GM18868 (cell line): Measurements from ENCODE around the gene NKD2.
"Not testable (repeated sequence)": the region's sequence is repeated elsewhere in the genome, so short reads cannot be mapped to it uniquely, and the experiment has no call there.

Source experiments
- ATAC-seq: cut with Tn5 transposase; IDR thresholded peaks from one replicate; pipeline ENCODE4 v1.9.1; 2021; ENCODE audit warnings: mild to moderate bottlenecking, moderate library complexity; ENCODE audit not compliant: unreplicated experiment

NKD2 gene

DNA sequence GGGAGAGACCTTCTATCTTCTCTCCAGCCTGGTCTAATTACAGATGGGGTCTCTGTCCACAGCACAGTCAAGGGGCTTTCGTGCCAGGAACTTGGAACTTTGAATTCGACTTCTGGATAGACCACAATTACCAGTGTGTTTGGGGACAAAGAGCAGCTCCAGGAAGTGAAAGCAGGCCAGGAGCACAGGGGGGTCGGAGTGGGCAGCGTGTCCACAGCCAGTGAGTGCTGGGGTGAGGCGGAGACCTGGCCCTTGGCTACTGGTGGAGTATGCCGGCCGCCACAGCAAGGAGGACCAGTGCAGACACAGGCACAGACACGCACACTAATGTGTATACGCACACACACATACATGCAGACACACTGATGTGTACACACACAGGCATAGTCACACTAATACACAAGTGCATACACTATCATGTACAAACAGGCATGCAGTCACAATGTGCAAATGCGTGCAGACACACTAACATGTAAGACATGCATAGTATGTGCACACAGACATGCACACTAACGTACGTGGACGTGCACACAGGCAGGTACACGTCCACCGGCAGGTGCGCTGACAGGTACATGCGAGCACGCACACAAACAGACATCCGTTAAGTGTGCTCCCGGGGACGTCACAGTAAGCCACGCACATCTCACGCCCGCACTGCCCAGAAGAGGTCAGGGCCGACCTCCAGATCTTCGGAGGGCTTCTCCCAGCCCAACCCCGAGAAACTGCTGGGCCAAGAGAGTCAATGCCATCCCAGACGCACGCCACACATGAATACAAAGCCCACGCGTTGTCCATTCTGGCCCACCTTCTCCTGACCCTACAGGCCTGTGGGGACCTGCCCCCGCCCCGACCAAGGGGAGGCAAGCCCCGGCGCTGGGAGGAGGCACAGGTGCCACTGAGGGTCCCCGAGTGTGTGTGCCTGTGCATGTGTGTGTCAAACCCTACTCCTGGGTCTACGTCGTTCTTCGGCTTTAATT lies 46.5 kb downstream of the NKD2 start:
- ATAC-seq: no peak

DNA sequence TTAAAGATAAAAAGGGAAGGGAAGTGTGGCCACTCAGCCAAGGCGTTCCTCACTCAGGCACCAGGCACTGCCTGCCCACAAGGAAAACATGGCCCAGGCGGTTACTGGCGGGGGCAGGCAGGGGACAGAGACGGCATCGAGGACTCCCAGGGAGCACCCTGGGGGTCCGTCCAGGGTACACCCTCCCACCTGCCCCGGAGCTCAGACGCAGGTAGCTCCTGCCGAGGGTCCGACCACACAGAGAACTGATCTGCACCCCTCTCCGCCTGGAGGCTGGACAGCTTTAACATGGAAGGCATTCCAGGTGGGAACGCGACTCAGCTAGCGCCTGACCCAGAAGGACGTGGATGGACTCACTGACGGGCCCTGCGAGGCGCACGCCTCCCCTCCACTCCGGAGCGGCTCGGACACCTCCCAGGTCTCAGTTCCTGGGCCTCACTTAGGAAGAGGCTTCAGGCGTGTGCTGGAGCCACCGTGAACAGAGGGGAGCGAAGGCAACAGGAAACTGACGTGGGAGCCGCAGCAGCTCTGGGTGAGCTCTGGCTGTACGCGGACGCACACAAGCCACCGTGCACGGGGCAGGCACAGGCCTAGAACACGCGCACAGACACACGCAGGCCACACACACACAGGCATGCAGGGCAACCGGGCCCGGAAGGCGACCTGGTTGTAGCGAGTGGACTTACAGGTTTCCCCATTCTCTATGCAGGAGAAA lies 47.5 kb downstream of the NKD2 start:
- no peak for ATAC-seq

DNA sequence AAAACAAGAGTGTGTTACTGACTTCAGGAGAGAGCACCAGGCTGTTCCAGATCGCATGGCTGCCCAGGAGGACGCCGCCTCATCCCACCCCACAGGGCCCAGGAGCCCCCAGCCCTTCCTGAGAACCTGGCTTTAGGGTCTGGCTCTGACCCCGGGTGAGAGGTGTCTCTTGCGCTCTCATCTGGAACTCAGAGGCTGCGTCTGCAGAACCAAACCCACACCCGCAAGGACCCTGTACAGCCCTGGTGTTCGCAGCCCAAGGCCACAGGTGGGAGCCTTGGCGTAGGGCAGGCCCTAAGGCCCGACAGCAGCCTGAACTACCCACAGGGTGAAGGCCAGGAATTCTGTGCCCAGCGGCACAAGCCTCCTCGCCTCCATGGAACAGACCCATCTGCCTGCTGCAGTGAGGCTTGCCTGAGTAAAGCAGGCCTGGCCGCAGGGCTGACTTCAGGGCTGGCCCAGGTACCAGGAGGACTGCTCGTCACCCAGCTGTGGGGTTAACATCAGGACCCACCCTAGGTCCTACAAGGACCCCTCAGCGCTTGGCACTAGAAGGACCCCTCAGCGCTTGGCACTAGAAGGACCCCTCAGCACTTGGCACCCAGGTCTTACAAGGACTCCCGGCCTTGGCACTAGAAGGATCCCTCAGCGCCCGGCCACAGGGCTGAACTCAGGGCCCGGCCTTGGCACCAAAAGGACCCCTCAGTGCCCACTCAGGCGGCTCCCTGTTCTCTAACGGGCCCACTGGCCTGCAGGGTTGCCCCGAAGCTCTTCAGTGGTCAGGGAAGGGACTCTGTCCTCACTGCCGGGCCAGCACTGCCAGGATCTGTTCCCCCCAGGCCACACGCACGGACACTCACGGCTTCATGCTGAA lies 48.2 kb downstream of the NKD2 start:
- ATAC-seq: no peak

DNA sequence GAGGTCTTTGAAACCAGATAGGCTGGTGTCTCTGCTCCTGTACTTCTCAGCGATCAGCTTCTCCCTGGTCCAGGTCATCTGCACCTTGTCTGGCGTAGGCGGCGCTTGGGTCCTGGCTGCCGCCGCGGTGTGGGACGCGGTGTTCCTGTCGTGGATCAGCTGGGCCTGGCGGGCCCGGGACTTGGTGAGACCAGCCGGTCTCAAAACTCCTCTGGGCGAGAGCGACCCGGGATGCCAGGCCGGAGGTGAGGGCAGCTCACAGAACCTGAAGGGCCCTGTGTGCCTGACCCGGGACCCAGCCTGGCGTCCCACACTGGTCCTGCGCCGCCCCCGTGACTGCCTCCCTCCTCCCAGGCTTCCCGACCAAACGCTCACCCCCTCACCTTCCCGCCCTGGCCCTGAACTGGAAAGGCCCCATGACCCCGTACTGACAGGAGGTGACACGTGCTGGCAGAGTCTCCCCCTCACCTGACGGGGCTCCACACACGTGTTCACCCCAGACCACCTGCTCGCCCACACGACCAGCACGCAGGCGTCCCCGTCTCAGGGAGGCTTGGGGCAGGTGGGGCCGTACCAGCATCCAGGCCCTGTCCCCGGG lies 49.0 kb downstream of the NKD2 start:
- no peak for ATAC-seq

DNA sequence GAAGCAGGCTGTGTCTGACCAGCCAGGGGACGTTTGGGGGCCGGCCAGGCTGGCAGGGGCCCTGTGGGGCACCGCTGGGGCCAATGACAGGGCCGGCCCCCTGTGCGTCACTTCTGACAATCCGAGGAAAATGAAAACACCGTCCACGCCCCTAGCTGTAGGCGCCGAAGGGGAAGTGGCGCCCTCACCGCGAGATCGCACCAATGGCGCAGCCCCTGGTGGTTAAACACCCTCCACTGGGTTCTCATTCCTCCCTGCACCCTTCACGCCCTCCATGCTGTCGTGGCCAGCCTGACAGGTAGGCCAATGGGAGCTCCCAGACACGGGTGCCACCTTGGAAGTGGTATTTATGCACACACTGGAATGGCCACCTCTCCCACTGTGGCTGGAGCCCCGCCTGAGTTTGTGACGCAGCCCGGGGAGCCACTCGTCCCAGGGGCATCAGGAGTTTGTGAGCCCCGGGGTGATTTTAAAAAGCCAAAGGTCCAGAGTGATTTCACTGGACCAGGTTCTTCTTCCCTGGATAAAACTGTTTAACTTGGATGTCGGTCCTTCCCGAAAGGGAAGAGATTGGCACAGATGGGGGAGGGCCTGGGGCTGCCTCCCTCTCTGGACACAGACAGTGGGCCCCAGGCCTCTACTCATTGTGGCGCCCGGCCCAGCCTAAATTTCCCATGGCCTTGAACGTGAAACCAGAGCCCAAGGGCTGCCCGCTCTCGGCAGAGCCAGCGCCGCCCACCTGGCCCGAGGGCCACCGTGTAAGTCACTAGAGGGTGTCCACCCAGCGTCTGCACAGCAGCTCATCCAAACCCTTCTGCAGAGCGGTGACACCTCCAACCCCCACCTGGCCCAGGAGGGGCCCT lies 49.7 kb downstream of the NKD2 start:
- ATAC-seq: no peak

DNA sequence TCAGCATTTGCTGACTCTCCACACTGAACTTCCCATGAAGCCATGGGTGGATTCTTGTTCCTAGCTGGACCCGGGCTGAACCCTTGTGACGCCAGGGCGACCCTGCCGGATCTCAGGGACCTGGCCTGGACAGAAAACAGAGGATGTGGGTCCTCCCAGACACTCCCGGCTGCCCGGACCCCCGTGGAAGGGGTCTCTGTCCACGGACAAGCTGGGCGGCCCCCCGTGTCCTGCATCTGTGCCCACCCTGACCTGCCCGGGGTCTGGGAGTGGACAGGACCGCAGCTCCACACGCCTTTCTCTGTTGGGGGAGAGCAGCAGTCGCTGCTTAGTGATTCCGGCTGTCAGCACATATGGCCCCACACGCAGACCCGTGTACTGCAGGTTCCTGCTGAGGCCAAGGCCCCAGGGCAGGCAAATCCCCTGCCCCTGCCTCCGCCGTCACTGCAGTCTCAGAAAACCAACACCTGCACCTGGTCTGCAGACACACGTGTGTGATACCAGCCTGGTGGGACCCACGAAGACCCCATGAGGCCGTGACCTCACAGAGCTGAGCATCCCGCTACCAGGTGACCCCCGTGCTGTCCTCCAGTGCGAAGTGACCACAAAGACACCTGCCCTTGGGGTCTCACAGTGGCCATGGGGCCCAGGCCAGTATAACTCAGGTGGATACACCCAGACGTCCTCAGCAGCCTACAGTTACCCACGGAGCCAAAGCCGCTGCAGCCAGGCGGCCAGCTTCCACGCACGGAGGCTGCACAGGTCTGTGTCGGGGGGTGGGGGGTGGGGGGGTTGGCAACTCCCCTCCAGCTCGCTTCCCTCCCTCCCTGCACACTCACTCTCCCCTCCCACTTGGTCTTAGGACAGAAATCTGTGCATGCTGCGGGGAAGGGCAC lies 50.6 kb downstream of the NKD2 start:
- ATAC-seq: no peak

DNA sequence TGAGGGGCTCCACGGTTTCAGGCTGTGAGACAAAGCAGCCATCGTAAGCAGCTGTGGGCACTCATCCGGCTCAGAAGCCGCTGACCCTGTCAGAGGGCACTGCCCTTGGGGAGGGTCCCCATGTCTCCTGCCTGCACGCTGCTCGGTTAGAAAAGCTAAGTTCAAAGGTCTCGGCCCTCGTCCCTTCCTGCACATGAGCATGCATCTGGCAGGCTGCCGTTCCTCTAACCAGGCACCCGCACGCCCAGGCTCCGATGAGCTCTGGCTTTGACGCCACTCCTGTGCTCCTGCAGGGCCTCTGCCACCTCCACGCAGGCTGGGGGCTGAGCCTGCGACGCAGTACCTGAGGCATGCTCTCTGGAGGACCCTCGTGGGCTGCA lies 51.3 kb downstream of the NKD2 start:
- no peak for ATAC-seq

DNA sequence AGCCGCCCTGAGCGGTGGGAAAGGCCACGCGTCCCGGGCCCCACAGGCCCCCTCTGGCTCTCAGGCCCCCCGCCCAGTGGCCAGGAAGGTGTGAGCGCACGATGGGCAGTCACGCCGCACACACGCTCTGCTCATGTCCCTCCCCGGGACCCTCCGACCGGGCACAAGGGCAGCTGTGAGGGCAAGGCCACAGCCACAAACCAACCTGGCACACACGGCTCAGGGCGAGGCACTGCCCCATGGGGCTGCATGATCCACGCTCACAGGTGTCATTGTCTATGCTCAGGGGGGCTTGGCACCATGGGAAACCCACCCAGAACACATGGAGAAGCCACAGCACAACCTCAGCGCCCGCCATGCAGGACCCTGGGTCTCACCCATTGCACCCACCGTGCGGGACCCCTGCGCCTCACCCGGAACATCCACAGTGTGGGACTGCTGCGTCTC lies 52.0 kb downstream of the NKD2 start:
- no peak for ATAC-seq

DNA sequence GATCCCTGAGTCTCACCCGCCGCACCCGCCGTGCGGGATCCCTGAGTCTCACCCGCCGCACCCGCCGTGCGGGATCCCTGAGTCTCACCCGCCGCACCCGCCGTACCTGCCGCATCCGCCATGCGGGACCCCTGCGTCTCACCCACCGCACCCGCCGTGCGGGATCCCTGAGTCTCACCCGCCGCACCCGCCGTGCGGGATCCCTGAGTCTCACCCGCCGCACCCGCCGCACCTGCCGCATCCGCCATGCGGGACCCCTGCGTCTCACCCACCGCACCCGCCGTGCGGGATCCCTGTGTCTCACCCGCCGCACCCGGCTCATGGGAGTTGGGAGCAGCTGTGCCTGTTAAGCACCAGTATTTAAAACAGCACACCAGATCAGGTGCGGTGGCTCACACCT lies 52.7 kb downstream of the NKD2 start:
- not testable (repeated sequence) for ATAC-seq

DNA sequence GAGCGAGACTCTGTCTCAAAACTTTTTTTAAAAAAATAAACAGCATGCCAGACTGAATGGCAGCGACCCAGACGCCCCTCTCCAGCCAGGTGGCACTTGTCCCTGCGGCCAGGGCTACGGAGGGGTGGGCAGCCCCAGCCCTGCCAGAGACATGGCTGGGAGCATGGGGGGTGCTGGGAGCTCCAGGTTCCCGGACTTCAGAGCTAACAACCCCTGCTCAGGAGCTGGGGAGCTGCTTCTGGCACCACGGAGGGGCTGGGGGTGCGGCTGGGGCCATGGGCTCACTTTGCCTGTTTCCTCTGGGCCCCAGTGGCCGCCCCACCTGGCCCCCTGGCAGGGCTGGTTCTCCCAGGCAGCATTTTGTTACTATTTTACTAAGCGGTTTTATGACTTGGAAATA lies 53.3 kb downstream of the NKD2 start:
- ATAC-seq: no peak

DNA sequence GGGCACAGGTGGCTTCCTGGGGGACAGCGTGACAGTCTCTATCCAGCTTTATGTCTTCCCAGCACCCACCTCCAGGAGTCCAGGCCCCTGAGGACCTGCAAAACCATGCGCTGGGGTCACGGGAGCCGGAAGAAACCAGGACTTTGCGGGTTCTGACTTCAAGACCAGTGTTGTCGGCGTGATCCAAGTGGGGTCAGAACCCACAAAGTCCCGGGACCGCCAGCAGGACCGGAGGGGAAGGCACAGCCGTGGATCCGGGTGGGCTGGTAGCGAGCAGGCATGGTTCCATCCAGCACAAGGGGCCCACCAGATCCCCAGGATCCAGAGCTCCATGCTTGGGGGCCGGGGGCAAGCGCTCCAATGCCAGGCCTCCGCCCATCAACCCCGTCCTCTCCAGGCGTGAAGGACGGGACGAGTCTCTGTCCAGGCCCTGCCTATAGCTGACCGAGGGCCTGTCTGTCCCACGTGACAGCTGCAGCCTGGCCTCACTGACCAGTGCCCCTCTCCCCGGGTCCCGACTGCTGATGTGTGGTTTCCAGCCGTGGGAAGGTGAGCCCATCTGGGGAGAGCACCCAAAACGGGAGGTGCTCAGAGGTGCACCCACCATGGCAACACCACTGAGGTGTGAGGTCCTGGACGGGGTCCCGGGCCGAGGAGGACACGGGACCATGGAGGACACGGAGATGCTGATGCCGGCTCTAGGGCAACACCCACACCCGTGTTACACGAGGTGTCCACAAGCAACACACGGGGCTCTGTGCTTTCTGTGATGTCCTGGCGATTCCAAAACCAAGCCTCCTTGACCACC lies 54.4 kb downstream of the NKD2 start:
- no peak for ATAC-seq

DNA sequence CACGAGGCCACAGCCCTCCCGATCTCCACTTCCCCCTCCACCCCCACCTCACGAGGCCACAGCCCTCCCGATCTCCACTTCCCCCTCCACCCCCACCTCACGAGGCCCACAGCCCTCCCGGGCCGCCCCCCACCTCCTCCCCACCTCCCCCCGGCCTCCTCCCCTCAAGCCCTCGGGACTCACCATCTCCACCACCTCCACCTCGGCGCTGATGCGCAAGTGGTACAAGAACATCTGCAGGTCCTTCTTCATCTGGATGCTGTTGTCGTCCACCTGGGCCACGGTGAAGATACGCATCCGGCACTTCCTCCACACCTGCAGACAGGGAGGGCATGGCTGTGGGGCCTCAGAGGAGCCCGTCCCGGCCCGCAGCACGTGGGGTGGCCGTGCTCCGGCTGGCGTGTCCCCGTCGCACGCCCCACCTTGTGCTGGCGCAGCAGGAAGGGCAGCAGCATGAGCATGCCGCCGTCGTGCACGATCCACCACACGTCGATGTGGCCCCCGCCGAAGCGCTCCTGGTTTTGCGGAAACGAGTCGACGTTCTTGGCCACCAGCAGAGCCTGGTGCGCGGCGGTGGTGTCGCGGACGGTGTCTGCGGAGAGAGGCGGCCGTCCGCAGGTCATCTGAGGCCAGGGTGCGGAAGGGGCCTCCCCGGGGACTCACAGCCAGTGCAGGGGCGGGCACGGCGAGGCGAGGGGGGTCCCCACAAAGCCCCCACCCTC lies 55.2 kb downstream of the NKD2 start:
- no peak for ATAC-seq

DNA sequence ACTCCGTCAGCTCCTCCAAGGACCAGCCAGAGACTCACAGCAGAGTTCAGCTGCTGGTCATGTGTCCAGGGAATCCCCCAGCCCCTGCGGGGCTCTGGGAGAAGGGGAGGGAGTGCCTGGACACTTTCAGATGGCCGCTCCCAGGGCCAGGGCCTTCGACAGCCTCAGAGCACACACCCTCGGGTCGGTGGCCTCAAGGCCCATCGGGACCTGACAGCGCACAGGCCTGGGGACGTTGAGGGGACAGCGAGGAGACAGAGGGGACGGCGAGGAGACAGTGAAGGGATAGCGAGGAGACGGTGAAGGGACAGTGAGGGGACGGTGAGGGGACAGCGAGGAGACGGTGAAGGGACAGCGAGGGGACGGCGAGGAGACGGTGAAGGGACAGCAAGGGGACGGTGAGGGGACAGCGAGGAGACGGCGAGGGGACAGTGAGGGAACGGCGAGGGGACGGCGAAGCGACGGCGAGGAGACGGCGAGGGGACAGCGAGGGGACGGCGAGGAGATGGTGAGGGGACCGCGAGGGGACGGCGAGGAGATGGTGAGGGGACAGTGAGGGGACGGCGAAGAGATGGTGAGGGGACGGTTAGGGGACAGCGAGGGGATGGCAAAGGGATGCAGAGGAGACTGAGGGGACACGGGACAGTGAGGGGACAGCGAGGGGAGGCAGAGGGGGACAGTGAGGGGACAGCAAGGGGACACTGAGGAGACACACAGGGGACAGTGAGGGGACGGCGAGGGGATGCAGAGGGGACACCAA lies 56.0 kb downstream of the NKD2 start:
- ATAC-seq: no peak

DNA sequence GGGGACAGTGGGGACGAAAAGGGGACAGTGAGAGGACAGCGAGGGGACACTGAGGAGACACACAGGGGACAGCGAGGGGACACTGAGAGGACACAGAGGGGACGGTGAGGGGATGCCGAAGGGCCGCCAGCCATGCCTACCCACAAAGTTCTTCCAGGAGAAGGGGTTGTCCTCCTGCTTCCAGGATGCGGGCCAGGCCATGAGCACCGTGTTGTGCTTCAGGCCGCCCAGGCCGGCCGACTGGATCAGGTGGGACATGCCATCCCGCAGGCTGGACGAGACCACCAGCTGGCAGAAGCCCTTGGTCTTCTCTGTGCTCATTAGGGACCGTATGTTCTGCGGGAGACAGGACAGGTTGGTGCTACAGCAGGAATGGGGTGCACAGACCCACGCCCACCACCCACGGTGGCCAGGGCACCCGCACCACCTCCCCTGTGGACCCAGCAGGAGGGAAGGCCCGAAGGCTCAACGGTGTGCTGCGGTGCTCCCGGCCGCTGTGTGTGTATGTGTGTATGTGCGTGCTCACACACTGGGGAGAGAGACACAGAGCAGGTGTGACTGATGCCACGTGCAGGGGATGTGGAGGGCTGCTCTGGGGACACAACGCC lies 56.6 kb downstream of the NKD2 start:
- ATAC-seq: no peak

DNA sequence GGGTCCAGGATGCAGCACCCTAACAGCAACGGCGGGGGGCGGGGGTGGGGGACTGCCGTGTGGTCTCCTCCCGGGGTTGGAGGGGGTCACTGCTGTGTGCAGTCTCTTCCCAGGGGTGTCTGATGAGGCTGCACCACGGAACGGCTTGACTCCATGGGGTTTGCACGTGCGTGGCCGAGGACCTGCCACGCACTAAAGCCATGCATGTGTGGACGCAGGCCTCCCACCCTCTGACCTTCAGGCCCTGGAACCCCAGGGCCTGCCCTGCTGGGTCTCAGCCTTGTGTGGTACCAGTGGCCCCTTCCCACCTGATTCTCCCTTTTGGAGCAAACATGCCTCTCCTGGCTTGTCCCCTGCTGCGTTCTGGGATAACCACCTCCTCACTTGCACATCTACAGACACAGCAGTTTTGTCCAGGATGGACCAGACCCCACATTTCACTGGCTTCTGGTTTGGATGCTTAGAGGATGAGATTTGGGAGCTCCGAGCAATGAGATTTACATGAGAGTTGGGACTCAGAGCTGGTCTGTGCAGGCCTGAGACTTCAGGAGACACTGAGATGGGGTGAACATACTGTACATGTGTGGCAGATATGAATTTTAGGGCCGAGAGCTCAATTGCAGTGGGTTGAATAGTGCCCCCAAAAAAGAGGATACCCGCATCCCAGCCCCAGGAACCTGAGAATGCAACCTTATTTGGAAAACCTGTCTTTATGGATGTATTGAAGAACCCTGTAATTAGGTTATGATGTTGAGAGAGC lies 57.5 kb downstream of the NKD2 start:
- no peak for ATAC-seq
